Esophagus muscularis mucosa (tissue), 4 donors: Measurements from ENCODE around the gene OR2H2.

Experiments
- CTCF ChIP-seq, 3 experiments: fragments of 200-600 bp in 2 of 3; fragments of 450-650 bp in 1 of 3; sonication (generic) in 2 of 3; IDR thresholded peaks; one replicate each; pipeline ENCODE4 v1.5.1; 2017 to 2019; ENCODE audit warnings: antibody characterized with exemption in 3 of 3, mild to moderate bottlenecking in 2 of 3, moderate library complexity in 1 of 3
- EP300 ChIP-seq: sonication (generic); formaldehyde crosslinking; IDR thresholded peaks from one replicate; pipeline ENCODE4 v1.6.1; 2017; ENCODE audit warnings: antibody characterized with exemption
- POLR2A ChIP-seq: fragments of 450-650 bp; IDR thresholded peaks from one replicate; pipeline ENCODE4 v1.6.1; 2017; ENCODE audit warnings: antibody characterized with exemption, moderate library complexity, mild to moderate bottlenecking, low read depth
- POLR2AphosphoS5 ChIP-seq, 2 donors: sonication (generic); formaldehyde crosslinking; IDR thresholded peaks; one replicate each; pipeline ENCODE4 v1.6.1; 2017; ENCODE audit warnings: antibody characterized with exemption in 2 of 2

GRCh38 chr6:29567541-29567940, 17.4 kb upstream of the OR2H2 start:
- no peak for TF ChIP-seq CTCF (IDR thresholded peaks at IDR 0.05)
- TF ChIP-seq EP300 = no peak
- TF ChIP-seq POLR2A = no peak
- no peak for TF ChIP-seq POLR2AphosphoS5 (IDR thresholded peaks at IDR 0.05)
